Right cardiac atrium (tissue), 5 donors: ENCODE data around the gene AFMID. TPM values are rescaled to one million over a fixed set of nuclear protein-coding genes. Genes with fewer than 3 reads are reported as not detected.
A peak's percentile ranks its signal among the peaks of the same experiment; 100 is the strongest.

Source experiments
- ATAC-seq, 2 donors: fragments of 200-7000 bp; cut with Tn5 transposase; one replicate each; pipeline versions ENCODE4 v1.8.0 to v1.9.1; 2020; ENCODE audit warnings: moderate library complexity in 2 of 2, mild to moderate bottlenecking in 1 of 2
- DNase-seq, 3 donors: peaks; one replicate each; pipeline ENCODE4 v3.0.0-alpha.2; 2020
- H3K27ac ChIP-seq: one replicate; pipeline ENCODE4 v1.5.1; 2013; ENCODE audit warnings: mild to moderate bottlenecking, low read length, control low read depth, moderate library complexity
- H3K27me3 ChIP-seq: one replicate; pipeline ENCODE4 v1.6.1; 2013; ENCODE audit not compliant: control insufficient read depth, insufficient read depth
- H3K4me1 ChIP-seq: one replicate; pipeline ENCODE4 v1.6.1; 2013; ENCODE audit warnings: low read length; ENCODE audit not compliant: control insufficient read depth, insufficient read depth
- H3K4me3 ChIP-seq: one replicate; pipeline ENCODE4 v1.5.1; 2013; ENCODE audit warnings: low read length, control low read depth
- H3K9me3 ChIP-seq: one replicate; pipeline ENCODE4 v1.6.1; 2013; ENCODE audit warnings: low read length; ENCODE audit not compliant: control insufficient read depth
- WGBS: extraction: QIAGEN DNeasy Blood & Tissue Kit; methylation state at CpG from one replicate; pipeline ENCODE4 v1.1.7; 2013; 5-methylcytosine and 5-hydroxymethylcytosine counted together
- intact Hi-C, 4 donors: fragments of 100-400 bp; cut with DNase I; formaldehyde crosslinking; loops; one replicate each; pipeline versions ENCODE4 v1.11.0 to v1.14.0; 2022 to 2023
- polyA plus RNA-seq: library from polyadenylated mRNA; stranded (reverse); fragments of 200-250 nt; gene quantifications from one replicate; pipeline ENCODE4 v1.2.3, GENCODE V29; 2013
- total RNA-seq, 4 donors: library from RNA; stranded (reverse); fragmentation: NEBNext Ultra II Directional; extraction: Animal tissue kit (Norgen Biotek cat#: 25700); gene quantifications; one replicate each; pipeline ENCODE4 v1.2.1, GENCODE V29; 2021
- donor health status: healthy with polysubstance abuse.
- donor health status: DM: no; HTN: yes; CAD: no.
- donor health status: DM: no; HTN: no; CAD: no.
- donor health status: DM: no; HTN: yes; CAD: no; lungs with severe emphysema.
- donor health status: DM: yes; HTN: yes; CAD: no.

Gene AFMID
- total and polyA plus RNA-seq, 5 donors, result 17.5 to 53.3 (median 30.6) TPM

GRCh38 chr17:78208486-78208885 is 21.3 kb downstream of the AFMID start:
- WGBS, result 71% methylated on average over 3 of the region's 3 CpGs
- H3K27me3 ChIP-seq, result no peaks in the 10 kb centered on the region
- no peaks in the 10 kb centered on the region for H3K4me1 ChIP-seq
- H3K27ac ChIP-seq, result no peak overlapping the region
- no peak overlapping the region for H3K4me3 ChIP-seq
- DNase-seq (no peak), ATAC-seq (no peak)
- no peaks in the 10 kb centered on the region for H3K9me3 ChIP-seq
- intact Hi-C loops, result no loop called here

GRCh38 chr17:78210111-78210510 is 22.9 kb downstream of the AFMID start:
- ATAC-seq (no peak), DNase-seq (no peak)
- no peaks in the 10 kb centered on the region for H3K9me3 ChIP-seq
- intact Hi-C loops, result no loop called here
- no peaks in the 10 kb centered on the region for H3K4me1 ChIP-seq
- no peak overlapping the region for H3K27ac ChIP-seq
- WGBS, result 84% methylated on average over 10 of the region's 10 CpGs
- H3K27me3 ChIP-seq, result no peaks in the 10 kb centered on the region
- H3K4me3 ChIP-seq, result no peak overlapping the region

DNA sequence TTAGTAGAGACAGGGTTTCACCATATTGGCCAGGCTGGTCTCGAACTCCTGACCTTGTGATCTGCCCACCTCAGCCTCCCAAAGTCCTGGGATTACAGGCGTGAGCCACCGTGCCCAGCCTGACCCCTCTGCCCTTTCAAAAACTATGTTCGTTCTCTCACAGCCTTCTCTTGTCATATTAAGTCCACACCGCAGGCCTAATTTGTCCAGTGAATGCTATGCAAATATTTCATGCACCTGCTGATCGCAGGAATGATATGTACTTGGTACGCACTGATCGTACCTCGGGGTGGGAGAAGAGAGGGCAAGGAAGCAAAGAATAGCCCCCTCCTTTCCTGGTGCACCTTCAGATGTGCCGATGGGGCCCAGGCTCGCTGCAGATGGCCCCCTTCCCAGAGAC is 23.9 kb downstream of the AFMID start:
- ATAC-seq (no peak), DNase-seq (no peak)
- intact Hi-C loops, result no loop called here
- no peak overlapping the region for H3K27ac ChIP-seq
- no peak overlapping the region for H3K4me3 ChIP-seq
- no peaks in the 10 kb centered on the region for H3K9me3 ChIP-seq
- no peaks in the 10 kb centered on the region for H3K27me3 ChIP-seq
- 84% methylated on average over 11 of the region's 11 CpGs for WGBS
- H3K4me1 ChIP-seq, result no peaks in the 10 kb centered on the region

- H3K27me3 ChIP-seq, result no peaks in the 10 kb centered on the region
- no peak within 1 kb of the TSS for H3K4me3 ChIP-seq
- ATAC-seq, result peak; percentile 99
- intact Hi-C loops, result no loop called here
- no peak within 1 kb of the TSS for H3K27ac ChIP-seq
- DNase-seq, result peak; percentile 90 to 97 (median 95)
- no peaks in the 10 kb centered on the region for H3K4me1 ChIP-seq
- no peaks in the 10 kb centered on the region for H3K9me3 ChIP-seq
- whole genome bisulfite sequencing, result under 1% methylated on average over 60 of the region's 60 CpGs
Observed at GRCh38 chr17:78214016-78214705, 27.0 kb downstream of the AFMID start, which contains the start of gene BIRC5. Gene BIRC5, plus strand, starts transcription at chr17:78214253. Its CDS starts 64 bp downstream, at chr17:78214317.

DNA sequence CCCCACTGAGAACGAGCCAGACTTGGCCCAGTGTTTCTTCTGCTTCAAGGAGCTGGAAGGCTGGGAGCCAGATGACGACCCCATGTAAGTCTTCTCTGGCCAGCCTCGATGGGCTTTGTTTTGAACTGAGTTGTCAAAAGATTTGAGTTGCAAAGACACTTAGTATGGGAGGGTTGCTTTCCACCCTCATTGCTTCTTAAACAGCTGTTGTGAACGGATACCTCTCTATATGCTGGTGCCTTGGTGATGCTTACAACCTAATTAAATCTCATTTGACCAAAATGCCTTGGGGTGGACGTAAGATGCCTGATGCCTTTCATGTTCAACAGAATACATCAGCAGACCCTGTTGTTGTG is 27.5 kb downstream of the AFMID start:
- no peak overlapping the region for H3K4me3 ChIP-seq
- no peak for DNase-seq

GRCh38 chr17:78219396-78220150 is 32.4 kb downstream of the AFMID start:
- no peak for DNase-seq
- Histone ChIP-seq H3K9me3 (no peaks in the 10 kb centered on the region), H3K27ac (no peak overlapping the region), H3K4me3 (no peak overlapping the region), H3K4me1 (peaks cover 2% of the 10 kb centered on the region), H3K27me3 (no peaks in the 10 kb centered on the region)
- ATAC-seq, result no peak
- 89% methylated on average over 11 of the region's 11 CpGs for WGBS
- intact Hi-C loops, result no loop called here

More for the DNA sequence above, 27.5 kb downstream of the AFMID start:
- no peak overlapping the region for H3K27ac ChIP-seq
- no peaks in the 10 kb centered on the region for H3K9me3 ChIP-seq
- no peak for ATAC-seq
- intact Hi-C loops, result no loop called here
- no peaks in the 10 kb centered on the region for H3K4me1 ChIP-seq
- 15% methylated on average over 5 of the region's 5 CpGs for WGBS
- no peaks in the 10 kb centered on the region for H3K27me3 ChIP-seq

DNA sequence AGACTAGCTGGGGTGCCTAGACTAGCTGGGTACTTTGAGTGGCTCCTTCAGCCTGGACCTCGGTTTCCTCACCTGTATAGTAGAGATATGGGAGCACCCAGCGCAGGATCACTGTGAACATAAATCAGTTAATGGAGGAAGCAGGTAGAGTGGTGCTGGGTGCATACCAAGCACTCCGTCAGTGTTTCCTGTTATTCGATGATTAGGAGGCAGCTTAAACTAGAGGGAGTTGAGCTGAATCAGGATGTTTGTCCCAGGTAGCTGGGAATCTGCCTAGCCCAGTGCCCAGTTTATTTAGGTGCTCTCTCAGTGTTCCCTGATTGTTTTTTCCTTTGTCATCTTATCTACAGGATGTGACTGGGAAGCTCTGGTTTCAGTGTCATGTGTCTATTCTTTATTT is 35.9 kb downstream of the AFMID start:
- no peak for DNase-seq
- Histone ChIP-seq H3K9me3 (no peaks in the 10 kb centered on the region), H3K4me3 (no peak overlapping the region), H3K4me1 (peaks cover 2% of the 10 kb centered on the region), H3K27me3 (no peaks in the 10 kb centered on the region), H3K27ac (peak overlapping the region; percentile 47)
- WGBS, result 70% methylated on average over 4 of the region's 4 CpGs
- no peak for ATAC-seq
- intact Hi-C loops, result no loop called here

DNA sequence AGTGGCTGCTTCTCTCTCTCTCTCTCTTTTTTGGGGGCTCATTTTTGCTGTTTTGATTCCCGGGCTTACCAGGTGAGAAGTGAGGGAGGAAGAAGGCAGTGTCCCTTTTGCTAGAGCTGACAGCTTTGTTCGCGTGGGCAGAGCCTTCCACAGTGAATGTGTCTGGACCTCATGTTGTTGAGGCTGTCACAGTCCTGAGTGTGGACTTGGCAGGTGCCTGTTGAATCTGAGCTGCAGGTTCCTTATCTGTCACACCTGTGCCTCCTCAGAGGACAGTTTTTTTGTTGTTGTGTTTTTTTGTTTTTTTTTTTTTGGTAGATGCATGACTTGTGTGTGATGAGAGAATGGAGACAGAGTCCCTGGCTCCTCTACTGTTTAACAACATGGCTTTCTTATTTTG is 36.6 kb downstream of the AFMID start:
- Histone ChIP-seq H3K4me3 (no peak overlapping the region), H3K27ac (peak overlapping the region; percentile 21), H3K27me3 (no peaks in the 10 kb centered on the region), H3K4me1 (peaks cover 2% of the 10 kb centered on the region), H3K9me3 (no peaks in the 10 kb centered on the region)
- ATAC-seq (no peak), DNase-seq (no peak)
- intact Hi-C loops, result no loop called here
- 80% methylated on average over 3 of the region's 3 CpGs for WGBS

DNA sequence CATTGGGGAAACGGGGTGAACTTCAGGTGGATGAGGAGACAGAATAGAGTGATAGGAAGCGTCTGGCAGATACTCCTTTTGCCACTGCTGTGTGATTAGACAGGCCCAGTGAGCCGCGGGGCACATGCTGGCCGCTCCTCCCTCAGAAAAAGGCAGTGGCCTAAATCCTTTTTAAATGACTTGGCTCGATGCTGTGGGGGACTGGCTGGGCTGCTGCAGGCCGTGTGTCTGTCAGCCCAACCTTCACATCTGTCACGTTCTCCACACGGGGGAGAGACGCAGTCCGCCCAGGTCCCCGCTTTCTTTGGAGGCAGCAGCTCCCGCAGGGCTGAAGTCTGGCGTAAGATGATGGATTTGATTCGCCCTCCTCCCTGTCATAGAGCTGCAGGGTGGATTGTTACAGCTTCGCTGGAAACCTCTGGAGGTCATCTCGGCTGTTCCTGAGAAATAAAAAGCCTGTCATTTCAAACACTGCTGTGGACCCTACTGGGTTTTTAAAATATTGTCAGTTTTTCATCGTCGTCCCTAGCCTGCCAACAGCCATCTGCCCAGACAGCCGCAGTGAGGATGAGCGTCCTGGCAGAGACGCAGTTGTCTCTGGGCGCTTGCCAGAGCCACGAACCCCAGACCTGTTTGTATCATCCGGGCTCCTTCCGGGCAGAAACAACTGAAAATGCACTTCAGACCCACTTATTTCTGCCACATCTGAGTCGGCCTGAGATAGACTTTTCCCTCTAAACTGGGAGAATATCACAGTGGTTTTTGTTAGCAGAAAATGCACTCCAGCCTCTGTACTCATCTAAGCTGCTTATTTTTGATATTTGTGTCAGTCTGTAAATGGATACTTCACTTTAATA is 37.3 kb downstream of the AFMID start:
- no peak for DNase-seq
- intact Hi-C loops, result no loop called here
- H3K4me1 ChIP-seq, result peaks cover 2% of the 10 kb centered on the region
- H3K9me3 ChIP-seq, result no peaks in the 10 kb centered on the region
- ATAC-seq, result peak in 1 of 2 donors; percentile 18
- 64% methylated on average over 27 of the region's 27 CpGs for WGBS
- no peak overlapping the region for H3K27ac ChIP-seq
- H3K4me3 ChIP-seq, result no peak overlapping the region
- no peaks in the 10 kb centered on the region for H3K27me3 ChIP-seq

GRCh38 chr17:78225088-78225865 is 38.1 kb downstream of the AFMID start:
- WGBS, result 95% methylated on average over 16 of the region's 16 CpGs
- no peaks in the 10 kb centered on the region for H3K27me3 ChIP-seq
- intact Hi-C loops, result no loop called here
- no peak overlapping the region for H3K4me3 ChIP-seq
- H3K27ac ChIP-seq, result no peak overlapping the region
- no peaks in the 10 kb centered on the region for H3K9me3 ChIP-seq
- peaks cover 2% of the 10 kb centered on the region for H3K4me1 ChIP-seq
- ATAC-seq, result no peak
- DNase-seq, result peak in 1 of 3 donors; percentile 5
